Gastroesophageal sphincter (tissue), 4 donors: ENCODE measurements around the gene TP73. TPM values are rescaled to one million over a fixed set of nuclear protein-coding genes. Genes with fewer than 3 reads are reported as not detected.

Experiments used
- ATAC-seq: fragments of 150-250 bp; one replicate; pipeline ENCODE4 v1.9.1; 2016; ENCODE audit warnings: mild to moderate bottlenecking, moderate library complexity
- H3K27ac ChIP-seq, 4 donors: fragments of 200-600 bp; sonication (generic) in 3 of 4; 1 replicate in 3 of 4; 2 replicates in 1 of 4; pipeline ENCODE4 v1.5.1; 2016 to 2019
- H3K27me3 ChIP-seq: fragments of 200-600 bp; sonication (generic); one replicate; pipeline ENCODE4 v1.5.1; 2019
- H3K36me3 ChIP-seq, 2 donors: fragments of 200-600 bp; sonication (generic); one replicate each; pipeline ENCODE4 v1.5.1; 2019; ENCODE audit warnings: control low read depth in 1 of 2
- H3K4me1 ChIP-seq, 3 donors: fragments of 200-600 bp; sonication (generic); 1 replicate in 2 of 3; 2 replicates in 1 of 3; pipeline ENCODE4 v1.5.1; 2016 to 2019; ENCODE audit warnings: control low read depth in 2 of 3
- H3K4me3 ChIP-seq, 2 donors: fragments of 200-600 bp; sonication (generic); one replicate each; pipeline ENCODE4 v1.5.1; 2019; ENCODE audit warnings: mild to moderate bottlenecking in 1 of 2, moderate library complexity in 1 of 2
- H3K9me3 ChIP-seq, 3 donors: fragments of 200-600 bp; sonication (generic); one replicate each; pipeline ENCODE4 v1.5.1; 2017 to 2019; ENCODE audit warnings: control low read depth in 2 of 3
- EP300 ChIP-seq: sonication (generic); formaldehyde crosslinking; IDR thresholded peaks from one replicate; pipeline ENCODE4 v1.6.1; 2017; ENCODE audit warnings: antibody characterized with exemption, mild to moderate bottlenecking
- POLR2A ChIP-seq, 2 donors: fragments of 450-650 bp; IDR thresholded peaks; one replicate each; pipeline ENCODE4 v1.6.1; 2017; ENCODE audit warnings: antibody characterized with exemption in 2 of 2, mild to moderate bottlenecking in 2 of 2, moderate library complexity in 1 of 2
- POLR2AphosphoS5 ChIP-seq: sonication (generic); formaldehyde crosslinking; IDR thresholded peaks from one replicate; pipeline ENCODE4 v1.6.1; 2017; ENCODE audit warnings: antibody characterized with exemption
- WGBS, 2 donors: methylation state at CpG; one replicate each; pipeline ENCODE4 v1.1.5; 2018; ENCODE audit warnings: low coverage in 1 of 2; 5-methylcytosine and 5-hydroxymethylcytosine counted together
- total RNA-seq, 4 donors: library from RNA; depleted of rRNA; stranded (reverse); fragments of >200 nt; gene quantifications; one replicate each; pipeline ENCODE4 v1.1.0, GENCODE V29; 2016
- TF ChIP-seq, protein P1 (sequence below), 4 experiments: fragments of 200-600 bp in 2 of 4; fragments of 450-650 bp in 2 of 4; sonication (generic) in 1 of 4; IDR thresholded peaks; one replicate each; pipeline ENCODE4 v1.5.1; 2017 to 2019; ENCODE audit warnings: antibody characterized with exemption in 4 of 4, mild to moderate bottlenecking in 2 of 4, moderate library complexity in 2 of 4

TP73 gene
- total RNA-seq, 4 donors from 2014 or later, result 0.19 to 0.22 TPM; not detected in 2

DNA sequence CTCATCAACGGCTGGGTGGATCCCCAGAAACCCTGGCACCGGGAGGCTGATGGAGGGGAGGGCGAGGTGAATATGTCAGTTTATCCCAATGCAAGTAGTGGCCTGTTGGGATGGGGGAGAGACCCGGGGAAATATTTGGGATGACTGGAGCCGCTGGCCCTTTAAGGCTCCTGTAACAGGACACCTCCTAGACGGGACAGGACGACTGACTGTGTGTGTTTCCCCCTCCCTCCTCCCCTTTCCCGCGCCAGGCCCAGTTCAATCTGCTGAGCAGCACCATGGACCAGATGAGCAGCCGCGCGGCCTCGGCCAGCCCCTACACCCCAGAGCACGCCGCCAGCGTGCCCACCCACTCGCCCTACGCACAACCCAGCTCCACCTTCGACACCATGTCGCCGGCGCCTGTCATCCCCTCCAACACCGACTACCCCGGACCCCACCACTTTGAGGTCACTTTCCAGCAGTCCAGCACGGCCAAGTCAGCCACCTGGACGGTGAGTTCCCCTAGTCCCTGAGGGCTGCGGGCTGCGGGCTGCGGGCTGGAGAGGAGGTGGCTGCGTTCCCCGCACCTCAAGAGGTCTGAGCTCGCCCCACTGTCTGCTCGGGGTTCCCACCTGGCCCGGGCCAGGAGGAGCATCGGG lies 55.1 kb downstream of the TP73 start:
- no peaks in the 10 kb centered on the region for H3K9me3 ChIP-seq
- H3K36me3 ChIP-seq, result no peaks in the 10 kb centered on the region
- no peaks in the 10 kb centered on the region for H3K4me1 ChIP-seq
- ATAC-seq, result no peak
- WGBS, 2 donors, result 7 to 20% methylated on average over 3 to 7 of the region's 35 CpGs
- TF ChIP-seq EP300 (no peak), POLR2A (IDR thresholded peaks at IDR 0.05) (no peak), POLR2AphosphoS5 (no peak)
- TF ChIP-seq, protein P1, sequence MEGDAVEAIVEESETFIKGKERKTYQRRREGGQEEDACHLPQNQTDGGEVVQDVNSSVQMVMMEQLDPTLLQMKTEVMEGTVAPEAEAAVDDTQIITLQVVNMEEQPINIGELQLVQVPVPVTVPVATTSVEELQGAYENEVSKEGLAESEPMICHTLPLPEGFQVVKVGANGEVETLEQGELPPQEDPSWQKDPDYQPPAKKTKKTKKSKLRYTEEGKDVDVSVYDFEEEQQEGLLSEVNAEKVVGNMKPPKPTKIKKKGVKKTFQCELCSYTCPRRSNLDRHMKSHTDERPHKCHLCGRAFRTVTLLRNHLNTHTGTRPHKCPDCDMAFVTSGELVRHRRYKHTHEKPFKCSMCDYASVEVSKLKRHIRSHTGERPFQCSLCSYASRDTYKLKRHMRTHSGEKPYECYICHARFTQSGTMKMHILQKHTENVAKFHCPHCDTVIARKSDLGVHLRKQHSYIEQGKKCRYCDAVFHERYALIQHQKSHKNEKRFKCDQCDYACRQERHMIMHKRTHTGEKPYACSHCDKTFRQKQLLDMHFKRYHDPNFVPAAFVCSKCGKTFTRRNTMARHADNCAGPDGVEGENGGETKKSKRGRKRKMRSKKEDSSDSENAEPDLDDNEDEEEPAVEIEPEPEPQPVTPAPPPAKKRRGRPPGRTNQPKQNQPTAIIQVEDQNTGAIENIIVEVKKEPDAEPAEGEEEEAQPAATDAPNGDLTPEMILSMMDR (IDR thresholded peaks at IDR 0.05), result no peak
- H3K27ac ChIP-seq, result no peak overlapping the region
- H3K27me3 ChIP-seq, result peaks cover 93% of the 10 kb centered on the region
- no peak overlapping the region for H3K4me3 ChIP-seq

DNA sequence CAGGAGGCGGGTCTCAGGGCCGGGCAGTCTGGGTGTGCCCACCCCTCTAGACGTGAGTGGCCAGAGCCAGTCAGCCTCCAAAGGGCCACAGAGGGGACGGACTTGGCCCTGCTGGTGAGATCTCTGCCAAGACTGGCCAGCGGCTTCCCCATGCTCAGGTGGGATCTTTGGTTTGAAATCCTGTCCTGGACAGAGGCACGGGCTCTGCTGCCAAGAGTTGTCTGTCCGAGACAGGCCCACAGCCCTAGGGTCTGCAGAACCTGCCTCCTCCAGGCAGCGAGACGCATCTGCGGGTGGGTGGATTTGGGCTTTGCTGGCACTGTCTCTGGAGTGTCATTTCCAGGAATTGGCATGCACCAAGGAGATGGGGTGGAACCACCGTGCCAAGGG lies 55.6 kb downstream of the TP73 start:
- 81% methylated on average over 7 of the region's 11 CpGs; no CpG with 5 or more reads in 1 of the 2 donors for WGBS, 2 donors
- H3K4me1 ChIP-seq, result no peaks in the 10 kb centered on the region
- ATAC-seq, result no peak
- peaks cover 93% of the 10 kb centered on the region for H3K27me3 ChIP-seq
- TF ChIP-seq, protein P1 (IDR thresholded peaks at IDR 0.05), result no peak
- TF ChIP-seq POLR2AphosphoS5 (no peak), POLR2A (IDR thresholded peaks at IDR 0.05) (no peak), EP300 (no peak)
- H3K36me3 ChIP-seq, result no peaks in the 10 kb centered on the region
- H3K4me3 ChIP-seq, result no peak overlapping the region
- no peak overlapping the region for H3K27ac ChIP-seq
- H3K9me3 ChIP-seq, result no peaks in the 10 kb centered on the region

DNA sequence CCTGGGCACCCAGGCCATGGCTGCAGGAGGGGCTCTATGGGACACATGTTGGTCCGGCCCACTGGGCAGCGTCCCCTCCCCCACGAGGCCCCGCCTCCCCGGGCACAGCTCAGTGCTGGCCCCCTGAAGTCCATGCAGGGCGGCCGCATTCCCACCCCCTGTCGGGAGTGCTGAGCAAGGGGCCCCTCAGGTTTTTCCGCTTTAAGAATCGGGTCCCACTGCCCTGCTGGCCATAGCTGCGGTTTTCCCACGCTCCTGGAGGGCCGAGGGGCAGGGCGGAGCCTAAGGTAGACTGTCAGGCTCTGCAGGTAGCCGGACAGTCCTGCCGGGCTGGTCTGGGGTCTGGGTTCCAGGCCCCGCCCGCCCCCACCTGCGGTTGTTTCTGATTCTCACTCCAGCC lies 56.5 kb downstream of the TP73 start:
- Histone ChIP-seq H3K4me1 (no peaks in the 10 kb centered on the region), H3K9me3 (no peaks in the 10 kb centered on the region), H3K27ac (no peak overlapping the region), H3K36me3 (no peaks in the 10 kb centered on the region), H3K27me3 (peaks cover 93% of the 10 kb centered on the region), H3K4me3 (no peak overlapping the region)
- TF ChIP-seq EP300 (no peak), POLR2A (IDR thresholded peaks at IDR 0.05) (no peak), POLR2AphosphoS5 (no peak)
- TF ChIP-seq, protein P1 (IDR thresholded peaks at IDR 0.05), result no peak
- no CpG with 5 or more reads among the region's 19 CpGs for WGBS, 2 donors
- no peak for ATAC-seq

DNA sequence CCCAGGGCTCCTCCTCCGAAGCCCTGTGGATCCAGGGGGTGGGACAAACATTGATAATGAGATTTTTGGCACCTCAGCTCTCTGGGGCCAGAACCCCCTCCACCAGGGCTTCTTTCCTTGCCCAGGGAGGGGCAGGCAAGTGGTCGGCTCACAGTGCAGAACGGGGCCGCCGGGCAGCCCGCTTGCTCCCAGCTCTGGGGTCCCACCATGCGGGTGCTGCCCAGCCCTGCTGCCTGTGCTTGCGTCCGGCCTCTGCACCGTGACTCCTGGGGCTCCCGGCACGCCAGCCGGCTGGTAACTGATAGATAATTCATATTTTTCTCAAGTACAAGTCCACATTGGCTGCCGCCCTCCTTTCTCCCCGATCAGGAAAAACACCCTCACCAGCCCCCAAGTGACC lies 57.9 kb downstream of the TP73 start:
- WGBS, 2 donors, result 86% methylated on average over 9 of the region's 15 CpGs; no CpG with 5 or more reads in 1 of the 2 donors
- Histone ChIP-seq H3K9me3 (no peaks in the 10 kb centered on the region), H3K4me1 (no peaks in the 10 kb centered on the region), H3K36me3 (no peaks in the 10 kb centered on the region), H3K27ac (no peak overlapping the region), H3K4me3 (no peak overlapping the region), H3K27me3 (peaks cover 95% of the 10 kb centered on the region)
- ATAC-seq, result no peak
- TF ChIP-seq, protein P1 (IDR thresholded peaks at IDR 0.05), result no peak
- TF ChIP-seq POLR2AphosphoS5, result no peak
- TF ChIP-seq POLR2A (IDR thresholded peaks at IDR 0.05), result no peak

DNA sequence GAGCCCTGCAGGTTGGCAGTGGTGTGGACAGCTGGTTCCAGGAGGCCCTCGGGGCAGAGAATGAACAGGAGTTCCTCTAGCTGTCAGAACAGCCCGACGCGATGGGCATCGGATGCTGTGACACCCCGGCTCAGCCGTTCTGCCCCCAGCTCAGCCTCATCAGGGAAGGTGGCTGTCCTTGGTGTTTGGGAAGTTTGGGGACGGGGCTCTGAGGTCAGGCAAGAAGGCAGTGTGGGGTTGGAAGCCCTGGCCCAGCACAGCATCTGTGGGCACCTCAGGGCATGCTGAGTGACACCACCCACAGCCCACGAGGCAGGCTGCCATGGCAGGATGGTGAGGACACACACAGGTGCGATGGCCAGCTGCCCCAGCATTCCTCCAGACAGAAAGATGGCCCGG lies 59.1 kb downstream of the TP73 start:
- H3K4me1 ChIP-seq, result no peaks in the 10 kb centered on the region
- H3K36me3 ChIP-seq, result no peaks in the 10 kb centered on the region
- H3K4me3 ChIP-seq, result no peak overlapping the region
- TF ChIP-seq, protein P1 (IDR thresholded peaks at IDR 0.05), result no peak
- TF ChIP-seq EP300 (no peak), POLR2A (IDR thresholded peaks at IDR 0.05) (no peak), POLR2AphosphoS5 (no peak)
- peaks cover 95% of the 10 kb centered on the region for H3K27me3 ChIP-seq
- WGBS, 2 donors, result no CpG with 5 or more reads among the region's 11 CpGs
- H3K27ac ChIP-seq, result no peak overlapping the region
- ATAC-seq, result no peak
- H3K9me3 ChIP-seq, result no peaks in the 10 kb centered on the region
